ENCODE results near the gene ZNF862. TPM values are rescaled to one million over a fixed set of nuclear protein-coding genes. Genes with fewer than 3 reads are reported as not detected.
"Not testable (repeated sequence)": the region's sequence is repeated elsewhere in the genome, so short reads cannot be mapped to it uniquely, and the experiment has no call there.

The ZNF862 gene
- total RNA-seq, 1 donor from 2014 or later = 10.5 TPM

DNA sequence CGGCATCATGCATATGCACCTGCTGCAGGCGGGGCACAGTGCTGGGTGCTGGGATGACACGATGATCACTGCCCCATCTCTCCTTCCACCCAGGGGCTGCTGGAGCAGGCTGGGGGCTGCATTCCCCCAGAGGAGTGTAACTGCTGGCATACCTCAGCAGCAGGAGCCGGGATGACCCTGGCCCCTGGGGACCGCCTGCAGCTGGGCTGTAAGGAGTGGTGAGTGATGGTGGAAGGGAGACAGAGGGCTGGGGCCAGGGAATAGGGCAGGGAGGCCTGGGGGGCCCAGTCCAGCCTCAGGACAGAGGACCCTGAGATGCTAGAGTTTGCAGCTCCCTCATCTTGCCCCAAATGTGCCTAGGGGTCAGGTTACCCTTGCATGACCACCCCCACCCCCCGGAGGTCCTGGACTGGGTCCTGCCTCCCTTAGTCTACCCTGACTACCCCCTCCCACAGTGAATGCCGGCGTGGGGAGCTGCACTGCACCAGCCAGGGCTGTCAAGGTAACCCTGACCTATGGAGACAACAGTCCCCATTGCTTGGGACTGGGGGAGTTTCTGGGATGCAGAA, 14.5 kb upstream of the ZNF862 start:
- DNase-seq (ENCODE audit: low spot score) (no peak), ATAC-seq (no peak)

- ATAC-seq = no peak
- no peak for DNase-seq (ENCODE audit: low spot score)
Observed at GRCh38 chr7:149824301-149824741, 13.9 kb upstream of the ZNF862 start.

- no peak for DNase-seq (ENCODE audit: low spot score)
- ATAC-seq = no peak
Observed at GRCh38 chr7:149824748-149825566, 13.2 kb upstream of the ZNF862 start.

- DNase-seq (ENCODE audit: low spot score) = no peak
- no peak for ATAC-seq
Observed at GRCh38 chr7:149825567-149826343, 12.4 kb upstream of the ZNF862 start.

GRCh38 chr7:149826344-149827088, 11.7 kb upstream of the ZNF862 start:
- ATAC-seq (no peak), DNase-seq (ENCODE audit: low spot score) (no peak)

DNA sequence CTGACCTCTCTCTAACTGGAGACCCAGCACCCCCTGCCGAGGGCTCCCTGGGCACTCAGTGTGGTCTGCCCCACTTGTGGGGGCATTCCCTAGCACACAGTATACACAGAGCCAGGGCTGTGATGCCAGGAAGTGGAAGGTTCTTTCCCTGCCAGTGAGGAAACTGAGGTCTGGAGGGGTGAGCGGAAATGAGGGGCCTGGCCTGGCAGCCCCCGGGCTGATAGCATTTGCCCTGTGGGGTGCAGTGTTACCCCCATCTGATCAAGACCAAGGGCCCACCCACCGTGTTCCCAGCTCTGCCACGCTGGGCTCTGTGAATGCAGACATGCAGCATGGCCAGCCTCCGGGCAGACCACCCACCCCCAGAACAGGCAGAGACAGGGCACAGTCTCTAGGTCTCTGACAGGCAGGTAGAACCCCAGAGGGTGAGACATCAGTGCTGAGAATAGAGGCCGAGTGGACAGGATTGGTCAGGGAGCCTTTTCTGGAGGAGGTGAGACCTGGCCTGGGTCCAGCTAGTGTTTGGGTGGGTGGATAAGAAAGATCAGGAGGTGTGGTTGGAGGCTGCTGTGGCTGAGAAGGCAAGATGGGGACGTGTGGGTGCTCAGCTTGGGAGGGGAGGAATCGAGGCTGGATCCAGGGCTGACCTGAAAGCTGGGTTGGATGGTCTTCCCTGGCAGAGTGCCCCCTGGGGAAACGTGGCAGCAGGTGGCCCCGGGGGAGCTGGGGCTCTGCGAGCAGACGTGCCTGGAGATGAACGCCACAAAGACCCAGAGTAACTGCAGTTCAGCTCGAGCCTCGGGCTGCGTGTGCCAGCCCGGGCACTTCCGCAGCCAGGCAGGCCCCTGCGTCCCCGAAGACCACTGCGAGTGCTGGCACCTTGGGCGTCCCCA, 10.8 kb upstream of the ZNF862 start:
- ATAC-seq (no peak), DNase-seq (ENCODE audit: low spot score) (no peak)

- no peak for DNase-seq (ENCODE audit: low spot score)
- ATAC-seq = no peak
Observed at GRCh38 chr7:149828357-149829309, 9.5 kb upstream of the ZNF862 start.

- ATAC-seq; DNase-seq (ENCODE audit: low spot score): not testable (repeated sequence)
Observed at GRCh38 chr7:149830527-149830926, 7.6 kb upstream of the ZNF862 start.

DNA sequence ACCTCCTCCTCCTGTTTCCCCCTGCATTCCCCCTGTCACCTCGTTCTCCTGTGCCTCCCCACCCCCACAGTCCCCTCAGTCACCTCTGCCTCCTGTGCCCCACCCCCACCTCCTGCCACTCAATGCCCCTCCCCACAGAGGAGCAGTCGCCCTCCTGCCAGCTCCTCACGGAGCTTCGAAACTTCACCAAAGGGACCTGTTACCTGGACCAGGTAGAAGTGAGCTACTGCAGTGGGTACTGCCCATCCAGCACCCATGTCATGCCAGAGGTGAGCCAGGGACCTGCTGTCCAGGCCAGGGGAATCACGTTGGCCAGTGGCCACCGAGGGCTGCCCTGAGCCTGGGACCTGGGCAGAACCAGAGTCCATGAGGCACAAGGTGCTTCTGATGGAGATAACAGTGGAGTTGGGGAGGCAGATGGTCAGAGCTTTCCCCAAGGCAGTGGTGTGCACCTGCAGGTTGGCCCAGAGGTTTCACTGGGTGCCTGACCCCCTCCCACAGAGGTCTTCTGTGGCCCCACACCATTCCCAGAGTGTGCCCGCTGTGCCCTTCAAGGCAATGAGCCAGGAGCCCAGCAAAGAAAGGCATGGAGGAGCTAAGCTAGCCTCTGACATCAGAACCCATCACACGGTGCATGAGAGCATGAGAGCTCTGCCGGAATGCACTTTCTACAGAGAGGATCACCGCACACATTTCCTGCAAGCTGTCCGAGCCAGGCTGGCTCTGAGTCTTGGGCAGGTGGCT, 7.0 kb upstream of the ZNF862 start:
- no peak for DNase-seq (ENCODE audit: low spot score)
- ATAC-seq = peak; percentile 19

GRCh38 chr7:149831741-149832219, 6.4 kb upstream of the ZNF862 start:
- no peak for DNase-seq (ENCODE audit: low spot score)

GRCh38 chr7:149832332-149833041, 5.7 kb upstream of the ZNF862 start:
- peak; percentile 41 for DNase-seq (ENCODE audit: low spot score)
- no peak for ATAC-seq

More at GRCh38 chr7:149831741-149832219, 6.4 kb upstream of the ZNF862 start:
- no peak for ATAC-seq

- DNase-seq (ENCODE audit: low spot score) = no peak
- ATAC-seq = no peak
Observed at GRCh38 chr7:149833495-149834130, 4.6 kb upstream of the ZNF862 start.

DNA sequence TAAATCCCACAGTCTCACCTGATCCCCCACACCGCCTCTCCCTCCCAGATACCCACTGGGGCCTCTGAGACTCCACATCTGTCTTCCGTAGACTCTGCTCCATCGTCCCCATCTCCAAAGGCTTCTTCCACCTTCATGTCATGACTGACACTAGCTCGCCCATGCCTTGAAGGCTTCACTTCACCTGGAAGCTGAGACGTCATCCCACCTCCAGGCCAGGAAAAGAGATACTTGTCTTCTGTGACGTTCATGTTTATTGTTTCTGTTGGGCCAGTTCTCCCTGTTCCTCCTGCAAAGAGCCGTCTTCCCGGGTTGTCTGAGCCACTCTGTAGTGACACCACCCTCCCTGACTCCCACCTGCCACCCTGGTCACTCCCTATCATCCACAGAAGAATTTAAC, 3.6 kb upstream of the ZNF862 start:
- ATAC-seq (no peak), DNase-seq (ENCODE audit: low spot score) (no peak)

GRCh38 chr7:149836434-149836833, 1.7 kb upstream of the ZNF862 start:
- ATAC-seq = no peak
- DNase-seq (ENCODE audit: low spot score) = no peak

DNA sequence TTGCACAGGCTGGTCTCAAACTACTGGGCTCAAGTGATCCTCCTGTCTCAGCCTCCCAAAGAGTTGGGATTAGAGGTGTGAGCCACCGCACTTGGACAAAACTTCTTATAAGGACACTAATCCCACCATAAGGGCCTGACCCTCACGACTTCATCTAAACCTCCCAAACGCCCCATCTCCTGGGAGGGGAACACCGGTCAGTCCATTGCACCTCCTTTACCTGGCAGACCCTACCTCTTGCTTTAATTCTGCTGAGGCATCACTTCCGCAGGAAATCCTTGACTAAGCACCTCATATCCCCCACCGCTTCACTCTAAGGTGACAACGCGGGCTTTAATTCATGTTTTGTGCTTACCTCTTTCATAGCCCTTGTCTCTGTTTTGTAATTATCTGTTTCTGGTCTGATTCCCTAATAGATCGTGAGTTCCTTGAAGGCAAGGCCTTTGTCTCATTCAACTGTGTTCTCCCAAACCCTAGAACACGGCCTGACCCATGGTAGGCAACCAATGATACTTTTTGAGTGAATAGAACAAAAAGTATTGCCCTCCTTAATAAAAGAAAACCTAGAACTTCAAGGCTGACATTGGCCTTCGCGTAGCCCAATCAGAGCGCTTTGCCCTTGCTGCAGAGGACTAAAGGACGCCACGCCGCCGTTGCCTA, 481 bp upstream of the ZNF862 start:
- ATAC-seq (no peak), DNase-seq (ENCODE audit: low spot score) (no peak)

- no peak for DNase-seq (ENCODE audit: low spot score)
- peak; percentile 2 for ATAC-seq
Observed at GRCh38 chr7:149838992-149839408, 825 bp downstream of the ZNF862 start.
